ENCODE data around the gene PSMB7.

PSMB7 gene

GRCh38 chr9:124355941-124356744 is 59.1 kb downstream of the PSMB7 start:
- H3K36me3 ChIP-seq (ENCODE audit: control insufficient read depth, insufficient read depth, low read length), result peaks cover 76% of the 10 kb centered on the region
- 88 to 94% methylated on average over 14 of the region's 15 CpGs for WGBS, 2 experiments (ENCODE audit: insufficient coverage in 2 of 2)
- H3K4me3 ChIP-seq (ENCODE audit: extremely low read depth, insufficient read depth, low read length, poor library complexity, severe bottlenecking), result no peak overlapping the region
- no peak overlapping the region for H3K27ac ChIP-seq (ENCODE audit: low read depth, low read length, severe bottlenecking)
- no peaks in the 10 kb centered on the region for H3K4me1 ChIP-seq (ENCODE audit: control insufficient read depth, insufficient read depth, low read length, poor library complexity, severe bottlenecking)
- H3K9me3 ChIP-seq (ENCODE audit: control insufficient read depth, low read length), result no peaks in the 10 kb centered on the region

GRCh38 chr9:124355039-124355940 is 60.0 kb downstream of the PSMB7 start:
- no peak overlapping the region for H3K4me3 ChIP-seq (ENCODE audit: extremely low read depth, insufficient read depth, low read length, poor library complexity, severe bottlenecking)
- H3K36me3 ChIP-seq (ENCODE audit: control insufficient read depth, insufficient read depth, low read length), result peaks cover 76% of the 10 kb centered on the region
- 97% methylated on average over 17 to 21 of the region's 21 CpGs for WGBS, 2 experiments (ENCODE audit: insufficient coverage in 2 of 2)
- H3K27ac ChIP-seq (ENCODE audit: low read depth, low read length, severe bottlenecking), result no peak overlapping the region
- no peaks in the 10 kb centered on the region for H3K9me3 ChIP-seq (ENCODE audit: control insufficient read depth, low read length)
- H3K4me1 ChIP-seq (ENCODE audit: control insufficient read depth, insufficient read depth, low read length, poor library complexity, severe bottlenecking), result no peaks in the 10 kb centered on the region

- Histone ChIP-seq H3K4me1 (ENCODE audit: control insufficient read depth, insufficient read depth, low read length, poor library complexity, severe bottlenecking) (no peaks in the 10 kb centered on the region), H3K27ac (ENCODE audit: low read depth, low read length, severe bottlenecking) (no peak overlapping the region), H3K36me3 (ENCODE audit: control insufficient read depth, insufficient read depth, low read length) (peaks cover 83% of the 10 kb centered on the region), H3K9me3 (ENCODE audit: control insufficient read depth, low read length) (no peaks in the 10 kb centered on the region), H3K4me3 (ENCODE audit: extremely low read depth, insufficient read depth, low read length, poor library complexity, severe bottlenecking) (no peak overlapping the region)
- 93% methylated on average over 15 of the region's 17 CpGs for WGBS, 2 experiments (ENCODE audit: insufficient coverage in 2 of 2)
These were observed 60.8 kb downstream of the PSMB7 start for GRCh38 chr9:124354346-124355038.

- 83 to 92% methylated on average over 2 to 3 of the region's 4 CpGs for WGBS, 2 experiments (ENCODE audit: insufficient coverage in 2 of 2)
- Histone ChIP-seq H3K36me3 (ENCODE audit: control insufficient read depth, insufficient read depth, low read length) (peaks cover 89% of the 10 kb centered on the region), H3K4me1 (ENCODE audit: control insufficient read depth, insufficient read depth, low read length, poor library complexity, severe bottlenecking) (no peaks in the 10 kb centered on the region), H3K27ac (ENCODE audit: low read depth, low read length, severe bottlenecking) (no peak overlapping the region), H3K4me3 (ENCODE audit: extremely low read depth, insufficient read depth, low read length, poor library complexity, severe bottlenecking) (no peak overlapping the region), H3K9me3 (ENCODE audit: control insufficient read depth, low read length) (no peaks in the 10 kb centered on the region)
These were observed 61.4 kb downstream of the PSMB7 start for GRCh38 chr9:124353811-124354274.

- Histone ChIP-seq H3K4me1 (ENCODE audit: control insufficient read depth, insufficient read depth, low read length, poor library complexity, severe bottlenecking) (no peaks in the 10 kb centered on the region), H3K9me3 (ENCODE audit: control insufficient read depth, low read length) (no peaks in the 10 kb centered on the region), H3K4me3 (ENCODE audit: extremely low read depth, insufficient read depth, low read length, poor library complexity, severe bottlenecking) (no peak overlapping the region), H3K36me3 (ENCODE audit: control insufficient read depth, insufficient read depth, low read length) (peaks cover 95% of the 10 kb centered on the region), H3K27ac (ENCODE audit: low read depth, low read length, severe bottlenecking) (no peak overlapping the region)
- WGBS, 2 experiments (ENCODE audit: insufficient coverage in 2 of 2), result 97% methylated on average over 7 of the region's 7 CpGs
These were observed 62.0 kb downstream of the PSMB7 start for GRCh38 chr9:124353166-124353768.

GRCh38 chr9:124352616-124353015 is 62.6 kb downstream of the PSMB7 start:
- H3K27ac ChIP-seq (ENCODE audit: low read depth, low read length, severe bottlenecking), result no peak overlapping the region

GRCh38 chr9:124351672-124352468 is 63.4 kb downstream of the PSMB7 start:
- Histone ChIP-seq H3K36me3 (ENCODE audit: control insufficient read depth, insufficient read depth, low read length) (peaks cover 94% of the 10 kb centered on the region), H3K27ac (ENCODE audit: low read depth, low read length, severe bottlenecking) (no peak overlapping the region), H3K4me1 (ENCODE audit: control insufficient read depth, insufficient read depth, low read length, poor library complexity, severe bottlenecking) (no peaks in the 10 kb centered on the region), H3K4me3 (ENCODE audit: extremely low read depth, insufficient read depth, low read length, poor library complexity, severe bottlenecking) (no peak overlapping the region), H3K9me3 (ENCODE audit: control insufficient read depth, low read length) (no peaks in the 10 kb centered on the region)
- WGBS, 2 experiments (ENCODE audit: insufficient coverage in 2 of 2), result 95 to 100% methylated on average over 9 to 10 of the region's 15 CpGs

More at GRCh38 chr9:124352616-124353015, 62.6 kb downstream of the PSMB7 start:
- Histone ChIP-seq H3K4me1 (ENCODE audit: control insufficient read depth, insufficient read depth, low read length, poor library complexity, severe bottlenecking) (no peaks in the 10 kb centered on the region), H3K9me3 (ENCODE audit: control insufficient read depth, low read length) (no peaks in the 10 kb centered on the region), H3K36me3 (ENCODE audit: control insufficient read depth, insufficient read depth, low read length) (peaks cover 96% of the 10 kb centered on the region), H3K4me3 (ENCODE audit: extremely low read depth, insufficient read depth, low read length, poor library complexity, severe bottlenecking) (no peak overlapping the region)
- WGBS, 2 experiments (ENCODE audit: insufficient coverage in 2 of 2), result 94 to 95% methylated on average over 4 to 8 of the region's 8 CpGs

- H3K36me3 ChIP-seq (ENCODE audit: control insufficient read depth, insufficient read depth, low read length), result peaks cover 86% of the 10 kb centered on the region
- H3K4me1 ChIP-seq (ENCODE audit: control insufficient read depth, insufficient read depth, low read length, poor library complexity, severe bottlenecking), result no peaks in the 10 kb centered on the region
- H3K4me3 ChIP-seq (ENCODE audit: extremely low read depth, insufficient read depth, low read length, poor library complexity, severe bottlenecking), result no peak overlapping the region
- H3K27ac ChIP-seq (ENCODE audit: low read depth, low read length, severe bottlenecking), result no peak overlapping the region
- no peaks in the 10 kb centered on the region for H3K9me3 ChIP-seq (ENCODE audit: control insufficient read depth, low read length)
- 95 to 98% methylated on average over 16 of the region's 16 CpGs for WGBS, 2 experiments (ENCODE audit: insufficient coverage in 2 of 2)
These were observed 64.6 kb downstream of the PSMB7 start for GRCh38 chr9:124350494-124351263.
